Measurements from ENCODE around the gene HFE.

HFE gene

GRCh38 chr6:26140254-26140966 lies 53.2 kb downstream of the HFE start:
- DNase-seq: no peak

GRCh38 chr6:26140967-26141294 lies 53.7 kb downstream of the HFE start:
- no peak for DNase-seq

GRCh38 chr6:26141378-26141904 lies 54.2 kb downstream of the HFE start:
- peak in 1 of 2 experiments; percentile 33 for DNase-seq

- DNase-seq: no peak
Measured at GRCh38 chr6:26142026-26142425, 54.8 kb downstream of the HFE start.
